T47D (cell line): ENCODE measurements around the gene COL12A1.

Experiments used
- DNase-seq, 2 experiments: peaks; one replicate each; pipeline versions ENCODE4 v3.0.0 to v3.0.0-alpha.2; 2011 to 2012; ENCODE audit warnings: low read depth in 1 of 2, low spot score in 1 of 2
- JUND ChIP-seq: IDR thresholded peaks from 2 replicates; pipeline ENCODE4 v1.6.1; 2012; ENCODE audit warnings: low read depth
- in situ Hi-C: cut with HindIII; loops from 2 replicates; pipeline ENCODE4 v1.10.0; 2016; ENCODE audit warnings: low sequenced_read_pairs, low pct_unique_long_range_greater_than_20kb

The COL12A1 gene

GRCh38 chr6:75114806-75115205 is 91.0 kb downstream of the COL12A1 start:
- TF ChIP-seq JUND = no peak
- no peak for DNase-seq
- in situ Hi-C loops = no loop called here

GRCh38 chr6:75114195-75114594 is 91.7 kb downstream of the COL12A1 start:
- no peak for TF ChIP-seq JUND
- no peak for DNase-seq
- in situ Hi-C loops = no loop called here

GRCh38 chr6:75113446-75113845 is 92.4 kb downstream of the COL12A1 start:
- DNase-seq = no peak
- no peak for TF ChIP-seq JUND
- in situ Hi-C loops = no loop called here

- no peak for TF ChIP-seq JUND
- in situ Hi-C loops = no loop called here
- DNase-seq = no peak
Measured at GRCh38 chr6:75109765-75110164, 96.1 kb downstream of the COL12A1 start.

- in situ Hi-C loops = no loop called here
- DNase-seq = no peak
Measured at GRCh38 chr6:75109022-75109421, 96.8 kb downstream of the COL12A1 start.

GRCh38 chr6:75108333-75108974 is 97.4 kb downstream of the COL12A1 start:
- in situ Hi-C loops = no loop called here
- no peak for DNase-seq
- no peak for TF ChIP-seq JUND

More at GRCh38 chr6:75109022-75109421, 96.8 kb downstream of the COL12A1 start:
- TF ChIP-seq JUND = no peak

- DNase-seq = no peak
- in situ Hi-C loops = no loop called here
- no peak for TF ChIP-seq JUND
Measured at GRCh38 chr6:75107913-75108312, 97.9 kb downstream of the COL12A1 start.

GRCh38 chr6:75106426-75106825 is 99.4 kb downstream of the COL12A1 start:
- no peak for DNase-seq
- in situ Hi-C loops = no loop called here
- TF ChIP-seq JUND = no peak

GRCh38 chr6:75103431-75103830 is 102.4 kb downstream of the COL12A1 start:
- TF ChIP-seq JUND = no peak
- in situ Hi-C loops = no loop called here
- DNase-seq = no peak

GRCh38 chr6:75102301-75102700 is 103.6 kb downstream of the COL12A1 start:
- in situ Hi-C loops = no loop called here
- DNase-seq = no peak
- no peak for TF ChIP-seq JUND

- DNase-seq = no peak
- TF ChIP-seq JUND = no peak
- in situ Hi-C loops = no loop called here
Measured at GRCh38 chr6:75101896-75102295, 104.0 kb downstream of the COL12A1 start.

GRCh38 chr6:75098709-75099108 is 107.1 kb downstream of the COL12A1 start:
- in situ Hi-C loops = no loop called here
- no peak for DNase-seq
- TF ChIP-seq JUND = no peak

- TF ChIP-seq JUND = no peak
- in situ Hi-C loops = no loop called here
- no peak for DNase-seq
Measured at GRCh38 chr6:75096966-75097365, 108.9 kb downstream of the COL12A1 start.

GRCh38 chr6:75094614-75095200 is 111.1 kb downstream of the COL12A1 start:
- DNase-seq = no peak
- in situ Hi-C loops = no loop called here
- TF ChIP-seq JUND = no peak
